HG03558 (cell line): ENCODE data around the gene GFER.
"Not testable (repeated sequence)": the region's sequence is repeated elsewhere in the genome, so short reads cannot be mapped to it uniquely, and the experiment has no call there.

Experiments used
- ATAC-seq: cut with Tn5 transposase; IDR thresholded peaks from one replicate; pipeline ENCODE4 v1.9.1; 2021; ENCODE audit warnings: moderate number of reproducible peaks; ENCODE audit not compliant: unreplicated experiment; ENCODE audit errors: extremely low read depth

The GFER gene

GRCh38 chr16:2003827-2004641 is 20.0 kb downstream of the GFER start:
- ATAC-seq, result no peak

- no peak for ATAC-seq
These were observed 21.0 kb downstream of the GFER start for GRCh38 chr16:2004795-2005517.

GRCh38 chr16:2005646-2006045 is 21.7 kb downstream of the GFER start:
- ATAC-seq, result no peak

GRCh38 chr16:2006317-2006716 is 22.3 kb downstream of the GFER start:
- ATAC-seq, result no peak

- no peak for ATAC-seq
These were observed 23.3 kb downstream of the GFER start for GRCh38 chr16:2007081-2007836.

- no peak for ATAC-seq
These were observed 24.1 kb downstream of the GFER start for GRCh38 chr16:2008009-2008526.

GRCh38 chr16:2008631-2009163 is 24.7 kb downstream of the GFER start:
- no peak for ATAC-seq

DNA sequence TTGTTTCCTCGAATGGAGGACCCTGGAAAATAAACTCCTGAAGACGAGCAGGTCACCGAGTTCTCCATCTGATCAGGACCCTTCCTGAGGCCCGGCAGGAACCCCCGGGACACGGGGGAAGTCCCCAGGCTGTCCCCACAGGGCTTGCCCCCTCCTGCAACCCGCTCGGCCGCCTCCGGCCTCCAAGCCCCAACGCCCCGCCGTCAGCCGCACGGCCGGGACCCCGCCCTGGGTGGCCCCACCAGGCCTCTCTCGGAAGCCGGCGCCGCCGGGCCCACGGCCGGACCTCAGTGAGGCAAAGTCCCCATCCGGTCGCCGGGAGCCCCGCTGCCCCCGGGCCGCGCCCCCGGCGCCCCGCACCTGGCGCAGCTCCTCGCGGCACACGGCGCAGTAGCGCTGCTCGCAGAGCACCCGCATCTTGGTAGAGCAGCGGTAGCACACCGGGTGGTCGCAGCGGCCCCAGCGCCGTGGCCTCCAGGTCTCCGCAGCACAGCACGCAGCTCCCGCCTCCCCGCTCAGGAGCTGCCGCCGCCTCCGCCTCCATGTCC is 25.2 kb downstream of the GFER start:
- no peak for ATAC-seq

- no peak for ATAC-seq
These were observed 26.0 kb downstream of the GFER start, which contains the start of gene ZNF598 for GRCh38 chr16:2009791-2010510. Gene ZNF598 (minus strand): TSS chr16:2009821.

DNA sequence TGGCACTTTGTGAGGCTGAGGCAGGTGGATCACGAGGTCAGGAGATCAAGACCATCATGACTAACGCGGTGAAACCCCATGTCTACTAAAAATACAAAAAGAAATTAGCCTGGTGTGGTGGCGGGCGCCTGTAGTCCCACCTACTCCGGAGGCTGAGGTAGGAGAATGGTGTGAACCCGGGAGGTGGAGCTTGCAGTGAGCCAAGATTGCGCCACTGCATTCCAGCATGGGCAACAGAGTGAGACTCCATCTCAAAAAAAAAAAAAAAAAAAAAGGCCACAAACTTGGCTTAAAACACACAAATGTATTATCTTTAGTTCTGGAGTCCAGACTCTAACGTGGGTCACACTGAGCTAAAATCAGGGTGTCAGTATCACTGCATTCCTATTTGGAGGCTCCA is 27.7 kb downstream of the GFER start:
- ATAC-seq, result not testable (repeated sequence)

GRCh38 chr16:2013527-2013926 is 29.5 kb downstream of the GFER start:
- no peak for ATAC-seq

DNA sequence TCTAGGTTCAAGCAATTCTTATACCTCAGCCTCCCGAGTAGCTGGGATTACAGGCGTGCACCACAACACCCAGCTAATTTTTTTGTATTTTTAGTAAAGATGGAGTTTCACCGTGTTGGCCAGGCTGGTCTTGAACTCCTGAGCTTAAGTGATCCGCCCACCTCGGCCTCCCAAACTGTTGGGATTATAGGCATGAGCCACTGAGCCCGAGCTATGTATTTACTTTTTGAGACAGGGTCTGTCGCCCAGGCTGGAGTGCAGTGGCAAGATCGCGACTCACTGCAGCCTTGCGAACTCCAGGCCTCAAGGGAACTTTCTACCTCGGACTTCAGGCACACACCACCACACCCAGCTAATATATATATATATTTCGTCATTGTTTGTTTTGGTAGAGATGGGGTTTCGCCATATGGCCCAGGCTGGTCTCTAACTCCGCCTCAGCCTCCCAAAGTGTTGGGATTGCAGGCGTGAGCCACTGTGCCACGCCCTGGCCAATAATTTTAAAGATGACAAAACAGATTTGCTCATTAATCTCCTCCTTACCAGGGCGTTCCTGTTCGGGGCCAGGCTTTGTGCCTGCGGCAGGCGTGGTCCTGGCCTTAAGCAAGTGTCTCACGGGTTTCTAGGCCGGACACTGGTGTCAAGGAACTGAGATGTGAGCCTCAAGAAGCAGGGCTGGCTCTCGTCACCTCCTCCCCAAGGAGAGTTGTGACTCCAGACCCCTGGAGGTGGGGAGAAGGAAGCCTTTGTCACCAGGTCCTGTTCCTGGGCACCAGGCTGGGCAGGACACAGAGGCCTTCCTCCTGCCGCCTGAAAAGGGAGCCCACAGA is 31.3 kb downstream of the GFER start:
- ATAC-seq, result no peak

DNA sequence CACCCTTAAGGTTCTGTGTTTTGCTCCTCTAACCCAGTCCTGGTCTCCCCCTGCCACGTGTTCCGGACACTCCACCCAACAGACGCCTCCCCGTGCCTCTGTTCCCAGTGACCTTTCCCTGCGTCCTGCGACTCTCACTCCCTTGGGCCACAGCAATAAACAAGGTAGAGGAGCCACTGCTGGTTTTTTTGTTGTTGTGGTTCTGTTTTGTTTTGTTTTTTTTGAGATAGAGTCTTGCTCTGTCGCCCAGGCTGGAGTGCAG is 31.9 kb downstream of the GFER start:
- ATAC-seq, result no peak

- ATAC-seq, result no peak
These were observed 32.5 kb downstream of the GFER start for GRCh38 chr16:2016407-2016922.

- no peak for ATAC-seq
These were observed 35.5 kb downstream of the GFER start, which contains the start of gene NPW for GRCh38 chr16:2019518-2019920. Gene NPW (plus strand): TSS chr16:2019785.

DNA sequence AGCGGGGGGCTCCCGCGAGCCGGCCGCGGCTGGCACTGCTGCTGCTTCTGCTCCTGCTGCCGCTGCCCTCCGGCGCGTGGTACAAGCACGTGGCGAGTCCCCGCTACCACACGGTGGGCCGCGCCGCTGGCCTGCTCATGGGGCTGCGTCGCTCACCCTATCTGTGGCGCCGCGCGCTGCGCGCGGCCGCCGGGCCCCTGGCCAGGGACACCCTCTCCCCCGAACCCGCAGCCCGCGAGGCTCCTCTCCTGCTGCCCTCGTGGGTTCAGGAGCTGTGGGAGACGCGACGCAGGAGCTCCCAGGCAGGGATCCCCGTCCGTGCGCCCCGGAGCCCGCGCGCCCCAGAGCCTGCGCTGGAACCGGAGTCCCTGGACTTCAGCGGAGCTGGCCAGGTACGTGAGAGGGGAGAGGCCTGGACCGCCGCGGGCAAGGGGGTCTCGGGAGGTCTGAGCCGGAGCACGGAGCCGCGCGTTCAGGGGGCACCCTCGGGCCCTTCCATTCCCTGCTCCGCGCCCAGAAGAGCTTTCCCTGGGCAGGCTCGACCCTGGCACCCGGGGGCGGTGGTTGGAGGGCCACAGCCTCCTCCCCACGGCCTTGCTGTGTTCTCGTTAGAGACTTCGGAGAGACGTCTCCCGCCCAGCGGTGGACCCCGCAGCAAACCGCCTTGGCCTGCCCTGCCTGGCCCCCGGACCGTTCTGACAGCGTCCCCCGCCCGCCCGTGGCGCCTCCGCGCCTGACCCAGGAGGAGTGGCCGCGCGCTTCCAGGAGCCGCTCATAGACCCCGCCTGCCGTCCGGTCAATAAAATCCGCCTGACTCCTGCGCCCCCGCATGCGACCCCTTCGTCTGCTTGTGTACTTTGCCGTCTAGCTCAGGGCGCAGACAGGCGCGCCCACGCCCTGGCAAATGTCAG is 36.2 kb downstream of the GFER start:
- no peak for ATAC-seq

- no peak for ATAC-seq
These were observed 38.7 kb downstream of the GFER start for GRCh38 chr16:2022723-2023091.
